Lower leg skin (tissue), 3 donors: ENCODE measurements around the gene NDUFB7.
"Not testable (repeated sequence)": the region's sequence is repeated elsewhere in the genome, so short reads cannot be mapped to it uniquely, and the experiment has no call there.

ENCODE experiments used
- POLR2A ChIP-seq, 2 donors: fragments of 450-650 bp; IDR thresholded peaks; one replicate each; pipeline ENCODE4 v1.6.1; 2016 to 2017; ENCODE audit warnings: antibody characterized with exemption in 2 of 2, mild to moderate bottlenecking in 1 of 2, moderate library complexity in 1 of 2
- TF ChIP-seq, protein P1 (sequence below), 3 donors: fragments of 450-650 bp; IDR thresholded peaks; one replicate each; pipeline ENCODE4 v1.5.1; 2016; ENCODE audit warnings: antibody characterized with exemption in 3 of 3, mild to moderate bottlenecking in 3 of 3, moderate library complexity in 2 of 3

DNA sequence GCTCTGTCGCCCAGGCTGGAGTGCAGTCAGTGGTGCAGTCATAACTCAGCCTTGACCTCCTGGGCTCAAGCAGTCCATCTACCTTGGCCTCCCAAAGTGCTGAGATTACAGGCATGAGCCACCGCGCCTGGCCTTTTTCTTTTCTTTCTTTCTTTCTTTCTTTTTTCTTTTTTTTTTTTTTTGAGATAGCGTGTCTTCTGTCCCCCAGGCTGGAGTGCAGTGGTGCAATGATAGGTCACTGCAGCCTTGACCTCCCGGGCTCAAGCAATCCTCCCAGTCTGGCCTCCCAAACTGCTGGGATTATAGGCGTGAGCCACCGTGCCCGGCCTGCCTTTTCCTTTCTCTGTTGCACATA, 19.9 kb downstream of the NDUFB7 start:
- TF ChIP-seq, protein P1, sequence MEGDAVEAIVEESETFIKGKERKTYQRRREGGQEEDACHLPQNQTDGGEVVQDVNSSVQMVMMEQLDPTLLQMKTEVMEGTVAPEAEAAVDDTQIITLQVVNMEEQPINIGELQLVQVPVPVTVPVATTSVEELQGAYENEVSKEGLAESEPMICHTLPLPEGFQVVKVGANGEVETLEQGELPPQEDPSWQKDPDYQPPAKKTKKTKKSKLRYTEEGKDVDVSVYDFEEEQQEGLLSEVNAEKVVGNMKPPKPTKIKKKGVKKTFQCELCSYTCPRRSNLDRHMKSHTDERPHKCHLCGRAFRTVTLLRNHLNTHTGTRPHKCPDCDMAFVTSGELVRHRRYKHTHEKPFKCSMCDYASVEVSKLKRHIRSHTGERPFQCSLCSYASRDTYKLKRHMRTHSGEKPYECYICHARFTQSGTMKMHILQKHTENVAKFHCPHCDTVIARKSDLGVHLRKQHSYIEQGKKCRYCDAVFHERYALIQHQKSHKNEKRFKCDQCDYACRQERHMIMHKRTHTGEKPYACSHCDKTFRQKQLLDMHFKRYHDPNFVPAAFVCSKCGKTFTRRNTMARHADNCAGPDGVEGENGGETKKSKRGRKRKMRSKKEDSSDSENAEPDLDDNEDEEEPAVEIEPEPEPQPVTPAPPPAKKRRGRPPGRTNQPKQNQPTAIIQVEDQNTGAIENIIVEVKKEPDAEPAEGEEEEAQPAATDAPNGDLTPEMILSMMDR (IDR thresholded peaks at IDR 0.05): not testable (repeated sequence)
- TF ChIP-seq POLR2A (IDR thresholded peaks at IDR 0.05): not testable (repeated sequence)
